Prostate gland (tissue), 2 donors: ENCODE measurements around the gene ARFRP1. TPM values are rescaled to one million over a fixed set of nuclear protein-coding genes. Genes with fewer than 3 reads are reported as not detected.

Source experiments
- DNase-seq: peaks from one replicate; pipeline ENCODE4 v3.0.0-alpha.2; 2019; ENCODE audit warnings: low spot score
- H3K27ac ChIP-seq, 2 donors: fragments of 200-600 bp; sonication (generic); 2 replicates each; pipeline ENCODE4 v1.5.1; 2017 to 2019
- H3K27me3 ChIP-seq: fragments of 200-600 bp; sonication (generic); replicated peaks from 2 replicates; pipeline ENCODE4 v1.5.1; 2019; ENCODE audit not compliant: insufficient read depth
- H3K36me3 ChIP-seq, 2 donors: fragments of 200-600 bp; sonication (generic); 1 replicate in 1 of 2; 2 replicates in 1 of 2; pipeline versions ENCODE4 v1.5.1 to v1.8.1; 2017 to 2019
- H3K4me1 ChIP-seq: fragments of 200-600 bp; sonication (generic); replicated peaks from 2 replicates; pipeline ENCODE4 v1.5.1; 2019
- H3K4me3 ChIP-seq, 2 donors: fragments of 200-600 bp; sonication (generic); 2 replicates each; pipeline ENCODE4 v1.5.1; 2017 to 2019
- H3K9me3 ChIP-seq: fragments of 200-600 bp; sonication (generic); 2 replicates; pipeline ENCODE4 v1.5.1; 2017
- CTCF ChIP-seq, 4 experiments: fragments of 200-600 bp in 2 of 4; fragments of 450-650 bp in 2 of 4; sonication (generic) in 2 of 4; IDR thresholded peaks; 1 replicate in 3 of 4; 2 replicates in 1 of 4; pipeline ENCODE4 v1.5.1; 2016 to 2019; ENCODE audit warnings: antibody characterized with exemption in 4 of 4, mild to moderate bottlenecking in 2 of 4, moderate library complexity in 2 of 4
- POLR2A ChIP-seq: fragments of 450-650 bp; IDR thresholded peaks from one replicate; pipeline ENCODE4 v1.6.1; 2016; ENCODE audit warnings: antibody characterized with exemption, mild to moderate bottlenecking
- POLR2AphosphoS5 ChIP-seq: sonication (generic); formaldehyde crosslinking; IDR thresholded peaks from one replicate; pipeline ENCODE4 v1.6.1; 2017; ENCODE audit warnings: antibody characterized with exemption
- WGBS: methylation state at CpG from one replicate; pipeline ENCODE4 v1.1.5; 2018; 5-methylcytosine and 5-hydroxymethylcytosine counted together
- intact Hi-C: fragments of 100-400 bp; cut with DNase I; formaldehyde crosslinking; loops from one replicate; pipeline ENCODE4 v1.14.2; 2022
- small RNA-seq, 2 donors: library from RNA; depleted of rRNA; stranded (forward); fragments of <200 nt; gene quantifications; one replicate each; pipeline ENCODE3, GENCODE V24; 2016
- total RNA-seq, 2 donors: library from RNA; depleted of rRNA; stranded (reverse); fragments of >200 nt; gene quantifications; one replicate each; pipeline ENCODE4 v1.1.0, GENCODE V29; 2016

Gene ARFRP1
- total RNA-seq, 2 donors from 2014 or later, result 36.8 to 50.8 TPM

GRCh38 chr20:63648895-63649589, 58.7 kb downstream of the ARFRP1 start:
- Histone ChIP-seq H3K27me3 (no peaks in the 10 kb centered on the region), H3K36me3 (no peaks in the 10 kb centered on the region), H3K9me3 (no peaks in the 10 kb centered on the region), H3K4me1 (peaks cover 3% of the 10 kb centered on the region), H3K4me3 (no peak overlapping the region), H3K27ac (no peak overlapping the region)
- no peak for DNase-seq
- intact Hi-C loops, result loop anchor here (10.0 kb wide), 1 partner anchor 326 kb away; the partner anchor contains the start of gene SAMD10
- TF ChIP-seq CTCF (IDR thresholded peaks at IDR 0.05), result no peak
- no peak for TF ChIP-seq POLR2AphosphoS5
- TF ChIP-seq POLR2A, result no peak
- 79% methylated on average over 11 of the region's 11 CpGs for WGBS

Small RNAs within 50 kb of the gene (small RNA-seq; reads per million reads assigned to genes)
- 0 reads per million in 2 donors for gene LIME1
- gene TNFRSF6B, result 0 reads per million in 2 donors

Other genes with a start within 250 kb of the ARFRP1 start
- gene KCNQ2, start 235.3 kb downstream of the ARFRP1 start, total RNA-seq, result 10 to 100 TPM in 1 of 2 donors, under 1 TPM in 1; 0.46 to 35.6 TPM
- gene EEF1A2, start 208.9 kb downstream of the ARFRP1 start, total RNA-seq, result 10 to 100 TPM; 13.4 to 20.9 TPM
- gene PPDPF, start 187.2 kb downstream of the ARFRP1 start, total RNA-seq, result 100 to 1,000 TPM; 602 to 609 TPM
- gene PTK6, start 170.6 kb downstream of the ARFRP1 start, total RNA-seq, result 1 to 10 TPM in 1 of 2 donors, under 1 TPM in 1; 0.77 to 1.1 TPM
- gene SRMS, start 160.2 kb downstream of the ARFRP1 start, total RNA-seq, result 1 to 10 TPM in 1 of 2 donors, under 1 TPM in 1; 0.34 to 1.6 TPM
- 10 to 100 TPM in 1 of 2 donors, 1 to 10 TPM in 1; 1.8 to 12.1 TPM for gene FNDC11, start 153.8 kb downstream of the ARFRP1 start, total RNA-seq
- gene HELZ2, start 133.7 kb downstream of the ARFRP1 start, total RNA-seq, result 10 to 100 TPM; 37.1 to 46.1 TPM
- 10 to 100 TPM; 18.4 to 27.9 TPM for gene GMEB2, start 80.9 kb downstream of the ARFRP1 start, total RNA-seq
- gene STMN3, start 54.6 kb downstream of the ARFRP1 start, total RNA-seq, result 10 to 100 TPM; 21.2 to 24.5 TPM
- gene RTEL1, start 49.7 kb downstream of the ARFRP1 start, total RNA-seq, result 10 to 100 TPM; 21.8 to 42.6 TPM
- 10 to 100 TPM in 1 of 2 donors, 1 to 10 TPM in 1; 6.7 to 12.2 TPM for gene TNFRSF6B, start 11.3 kb downstream of the ARFRP1 start, total RNA-seq
- 10 to 100 TPM; 29.3 to 55.5 TPM for gene ZGPAT, start 63 bp upstream of the ARFRP1 start, total RNA-seq
- 10 to 100 TPM; 35.0 to 44.4 TPM for gene LIME1, start 28.7 kb upstream of the ARFRP1 start, total RNA-seq
- gene SLC2A4RG, start 31.8 kb upstream of the ARFRP1 start, total RNA-seq, result 100 to 1,000 TPM; 140 to 155 TPM
- 10 to 100 TPM in 1 of 2 donors, 1 to 10 TPM in 1; 7.9 to 12.2 TPM for gene ZBTB46, start 123.3 kb upstream of the ARFRP1 start, total RNA-seq
- gene ABHD16B, start 153.5 kb upstream of the ARFRP1 start, total RNA-seq, result 1 to 10 TPM in 1 of 2 donors, not detected in 1; 1.6 TPM
- gene TPD52L2, start 157.3 kb upstream of the ARFRP1 start, total RNA-seq, result 100 to 1,000 TPM; 105 to 127 TPM
- 10 to 100 TPM; 44.4 to 66.6 TPM for gene DNAJC5, start 187.2 kb upstream of the ARFRP1 start, total RNA-seq
- gene UCKL1, start 248.4 kb upstream of the ARFRP1 start, total RNA-seq, result 10 to 100 TPM; 46.6 to 66.2 TPM